GM19452 (cell line): ENCODE measurements around the gene PLEKHG5.

Experiments
- ATAC-seq: cut with Tn5 transposase; IDR thresholded peaks from one replicate; pipeline ENCODE4 v1.9.1; 2021; ENCODE audit not compliant: unreplicated experiment

The PLEKHG5 gene

DNA sequence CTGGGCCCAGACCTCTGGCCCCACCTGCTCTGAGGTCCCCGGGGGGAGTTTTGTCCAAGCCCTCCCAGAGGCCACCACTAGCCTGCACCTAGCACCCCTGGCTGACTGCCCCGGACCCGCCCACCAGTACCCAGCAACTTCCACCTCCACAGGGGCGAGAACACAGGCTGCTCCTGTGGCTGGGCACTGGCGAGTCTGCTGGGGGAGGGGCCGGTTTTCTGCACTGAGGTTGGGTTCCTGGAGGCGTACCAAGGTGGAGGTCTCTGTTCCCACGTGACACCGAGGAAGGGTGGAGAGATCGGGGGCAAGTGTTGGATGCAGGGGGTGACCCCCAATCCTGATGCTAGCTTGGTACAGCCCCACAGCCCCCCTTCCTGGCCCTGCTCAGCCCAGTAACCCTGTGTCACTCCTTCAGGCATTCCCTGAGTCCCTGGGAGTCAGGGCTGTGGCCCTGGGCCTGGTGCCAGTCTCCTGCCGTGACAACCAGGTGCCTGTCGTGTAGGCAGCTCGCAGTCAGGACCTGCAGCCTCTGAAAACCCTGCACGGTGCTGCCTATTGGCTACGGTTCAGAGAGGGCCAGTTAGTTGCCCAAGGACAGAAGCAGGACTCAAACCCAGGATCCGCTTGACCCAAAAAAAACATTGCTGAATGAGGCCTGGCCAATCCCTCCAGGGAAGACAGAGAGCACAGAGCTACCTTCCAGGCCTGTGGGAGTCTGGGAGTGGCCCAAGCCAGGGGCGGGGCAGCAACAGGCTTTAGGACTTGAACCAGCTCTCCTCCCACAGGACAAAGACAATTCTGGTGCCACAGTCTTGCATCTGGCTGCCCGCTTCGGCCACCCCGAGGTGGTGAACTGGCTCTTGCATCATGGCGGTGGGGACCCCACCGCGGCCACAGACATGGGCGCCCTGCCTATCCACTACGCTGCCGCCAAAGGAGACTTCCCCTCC is 63.8 kb downstream of the PLEKHG5 start:
- ATAC-seq: no peak

GRCh38 chr1:6426972-6427350 is 64.5 kb downstream of the PLEKHG5 start:
- no peak for ATAC-seq

GRCh38 chr1:6426277-6426971 is 65.0 kb downstream of the PLEKHG5 start:
- ATAC-seq: no peak

- ATAC-seq: no peak
Observed at GRCh38 chr1:6425658-6426057, 65.8 kb downstream of the PLEKHG5 start.

DNA sequence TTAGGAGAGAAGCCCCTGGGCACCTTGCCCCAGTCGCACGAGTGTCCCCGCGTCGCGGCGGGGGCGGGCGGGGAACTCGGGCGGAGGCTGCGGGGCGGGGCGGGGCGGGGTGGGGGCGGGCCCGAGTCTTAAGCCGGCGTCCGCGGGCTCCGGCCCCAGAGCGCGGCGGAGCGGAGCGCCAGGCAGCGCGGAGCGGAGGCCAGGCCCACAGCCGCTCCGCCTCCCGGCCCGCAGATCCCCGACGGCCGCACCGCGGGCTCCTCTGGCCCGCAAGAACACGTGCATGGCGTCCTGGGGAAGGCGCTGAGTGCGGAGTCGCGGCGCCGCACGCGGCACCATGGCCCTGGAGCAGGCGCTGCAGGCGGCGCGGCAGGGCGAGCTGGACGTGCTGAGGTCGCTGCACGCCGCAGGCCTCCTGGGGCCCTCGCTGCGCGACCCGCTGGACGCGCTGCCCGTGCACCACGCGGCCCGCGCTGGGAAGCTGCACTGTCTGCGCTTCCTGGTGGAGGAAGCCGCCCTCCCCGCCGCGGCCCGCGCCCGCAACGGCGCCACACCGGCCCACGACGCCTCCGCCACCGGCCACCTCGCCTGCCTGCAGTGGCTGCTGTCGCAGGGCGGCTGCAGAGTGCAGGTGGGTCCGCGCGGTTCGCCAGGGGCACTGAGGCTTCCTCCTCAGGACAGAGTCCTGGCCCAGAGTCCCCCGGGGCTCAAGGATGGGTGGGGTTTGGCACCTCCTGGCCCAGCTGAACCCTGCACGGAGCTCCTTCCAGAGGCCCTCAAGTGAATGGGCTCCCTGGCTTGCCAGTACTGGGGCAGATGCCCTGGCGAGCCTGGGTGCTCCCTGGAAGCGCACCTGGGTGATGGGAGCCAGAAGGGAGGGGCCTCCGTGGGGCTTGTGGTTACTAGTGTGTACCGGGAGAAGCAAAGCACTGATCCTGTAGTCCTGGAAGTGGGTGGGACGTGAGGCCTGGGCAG is 66.6 kb downstream of the PLEKHG5 start, which contains the start of gene ESPN:
Gene ESPN (plus strand): TSS at position 158 of the 975 bp plus-strand sequence. CDS start 180 bp downstream, at position 338.
- no peak for ATAC-seq

- no peak for ATAC-seq
Observed at GRCh38 chr1:6424000-6424565, 67.4 kb downstream of the PLEKHG5 start.

- no peak for ATAC-seq
Observed at GRCh38 chr1:6423321-6423999, 68.0 kb downstream of the PLEKHG5 start.

GRCh38 chr1:6421266-6421665 is 70.2 kb downstream of the PLEKHG5 start:
- no peak for ATAC-seq

DNA sequence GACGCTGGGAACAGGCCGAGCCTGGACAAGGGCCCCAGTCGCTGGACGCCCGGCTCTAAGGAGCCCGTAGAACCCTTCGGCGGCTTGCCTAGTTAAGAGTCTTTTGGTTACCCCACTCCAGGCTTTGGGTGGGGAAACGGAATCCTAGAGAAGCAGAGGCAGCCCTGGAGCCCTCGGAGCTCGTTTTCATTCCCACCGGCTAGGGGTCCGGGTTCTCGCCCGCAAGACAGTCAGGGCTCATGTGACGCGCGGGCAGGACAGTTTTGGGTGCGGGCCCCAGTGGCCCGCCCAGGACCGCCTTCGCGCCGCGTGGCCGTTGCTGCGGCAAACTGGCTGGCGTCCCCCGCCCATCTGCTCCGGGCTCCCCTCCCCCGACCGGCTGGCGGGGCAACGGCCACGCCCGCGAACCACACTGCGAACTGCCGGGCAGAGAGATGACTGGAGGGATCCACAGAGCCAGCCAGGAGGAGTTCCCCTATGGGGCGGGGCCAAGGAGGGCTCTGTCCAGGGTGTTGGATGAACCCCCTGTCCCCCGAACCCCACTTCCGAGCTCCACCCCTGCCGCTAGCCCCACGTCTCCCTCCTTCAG is 70.9 kb downstream of the PLEKHG5 start:
- ATAC-seq: no peak

DNA sequence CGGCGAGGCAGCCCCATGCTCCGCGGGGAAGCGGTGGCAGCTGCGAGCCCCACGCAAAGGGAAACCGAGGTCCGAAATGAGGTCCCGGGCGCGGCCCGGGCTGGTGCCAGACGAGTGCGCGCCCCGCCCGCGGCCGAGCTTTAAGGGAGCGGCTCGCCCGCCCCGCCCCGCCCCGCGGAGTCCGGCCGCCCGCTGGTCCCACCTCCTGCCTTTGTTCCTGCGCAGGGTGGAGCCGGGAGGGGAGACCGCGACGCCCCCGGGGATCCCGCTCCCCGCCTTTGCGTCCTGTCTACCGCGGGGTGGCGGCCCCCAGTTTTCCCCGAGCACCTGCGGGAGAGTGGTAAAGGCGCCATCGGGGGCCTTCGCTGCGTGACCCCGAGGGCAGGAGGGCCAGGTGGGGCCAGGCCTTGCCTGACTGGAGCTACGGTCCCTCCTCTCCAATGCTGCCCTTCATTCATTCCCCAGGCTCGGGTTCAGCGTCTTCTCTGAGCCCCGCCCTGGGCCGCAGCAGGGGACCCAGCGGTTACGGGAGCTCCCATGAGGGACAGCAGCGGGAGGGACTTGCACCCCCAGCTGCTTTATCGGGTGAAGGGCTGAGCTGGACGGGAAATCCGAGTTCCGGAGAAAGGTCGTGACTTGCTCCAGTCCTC is 71.5 kb downstream of the PLEKHG5 start, which contains the start of gene HES2:
Gene HES2 (minus strand): TSS at position 116 of the 650 bp plus-strand sequence. CDS start 99 bp downstream, at position 17.
- ATAC-seq: no peak

- ATAC-seq: no peak
Observed at GRCh38 chr1:6419397-6419803, 72.1 kb downstream of the PLEKHG5 start.

- ATAC-seq: no peak
Observed at GRCh38 chr1:6418668-6419396, 72.6 kb downstream of the PLEKHG5 start.

DNA sequence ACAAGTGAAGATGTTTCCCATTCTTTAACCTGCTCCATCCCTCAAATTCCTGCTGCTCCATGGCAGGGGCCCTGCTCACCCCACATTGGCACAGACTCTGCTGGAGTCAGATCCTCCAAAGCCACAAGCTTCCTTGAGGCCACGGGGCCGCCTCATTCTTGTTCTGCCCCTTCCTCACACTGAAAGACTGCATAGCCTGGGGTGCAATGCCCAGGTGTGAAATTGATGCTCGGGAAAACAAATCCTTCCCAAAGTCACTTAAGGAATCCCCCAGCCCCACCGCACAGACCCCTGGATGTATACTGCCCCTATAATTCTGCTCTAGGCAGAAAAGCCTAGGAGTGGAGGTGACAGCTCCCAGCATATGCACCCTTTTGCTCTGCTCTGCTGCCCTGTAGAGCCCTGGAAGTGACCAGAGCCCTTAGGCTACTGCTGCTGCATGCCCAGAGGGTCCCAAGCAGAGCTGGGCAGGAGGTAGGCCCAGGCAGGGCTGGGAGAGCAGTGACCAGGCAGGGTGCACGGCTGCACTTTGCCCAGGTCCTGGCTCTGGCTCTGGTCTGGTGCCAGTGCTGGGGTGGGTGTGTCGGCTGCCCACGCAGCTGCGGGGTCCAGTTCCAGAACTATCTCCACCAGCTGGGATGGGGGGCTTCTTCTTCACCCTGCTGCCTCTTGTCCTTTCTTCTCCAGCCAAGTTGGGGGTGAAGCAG is 73.4 kb downstream of the PLEKHG5 start:
- no peak for ATAC-seq
